Calu3 (cell line): ENCODE data around the gene PSAPL1. TPM values are rescaled to one million over a fixed set of nuclear protein-coding genes. Genes with fewer than 3 reads are reported as not detected.

Experiments used
- BruUV-seq: library from RNA; stranded (reverse); fragments of 400-500 nt; replicated peaks from 2 replicates; lab custom pipeline; 2021; lab: Mats Ljungman, UMichigan
- CTCF ChIA-PET: fragments of 300-600 bp; sonication (Branson Sonifier 250); formaldehyde crosslinking; loops from one replicate; lab custom pipeline; 2022; ENCODE audit warnings: antibody characterized with exemption; lab: Charles Lee
- DNase-seq: peaks from one replicate; pipeline ENCODE4 v3.0.0; 2022
- H3K27ac Mint-ChIP-seq: one replicate; pipeline ENCODE4 v1.8.0; 2022; ENCODE audit warnings: mixed read lengths; ENCODE audit not compliant: unreplicated experiment
- H3K27me3 Mint-ChIP-seq: one replicate; pipeline ENCODE4 v1.8.0; 2022; ENCODE audit warnings: mixed read lengths; ENCODE audit not compliant: unreplicated experiment
- H3K36me3 Mint-ChIP-seq: one replicate; pipeline ENCODE4 v1.8.0; 2022; ENCODE audit warnings: mild to moderate bottlenecking, moderate library complexity, mixed read lengths; ENCODE audit not compliant: insufficient read depth, unreplicated experiment
- H3K4me1 Mint-ChIP-seq: one replicate; pipeline ENCODE4 v1.8.0; 2022; ENCODE audit warnings: mild to moderate bottlenecking, low read depth, mixed read lengths; ENCODE audit not compliant: unreplicated experiment
- H3K4me3 Mint-ChIP-seq: one replicate; pipeline ENCODE4 v1.8.0; 2022; ENCODE audit warnings: mild to moderate bottlenecking, low read depth, moderate library complexity, mixed read lengths; ENCODE audit not compliant: unreplicated experiment
- H3K9me3 Mint-ChIP-seq: one replicate; pipeline ENCODE4 v1.8.0; 2022; ENCODE audit warnings: low read depth, mixed read lengths; ENCODE audit not compliant: unreplicated experiment
- intact Hi-C: fragments of 100-400 bp; cut with micrococcal nuclease; formaldehyde crosslinking; loops from one replicate; pipeline ENCODE4 v1.10.0; 2022; ENCODE audit not compliant: unreplicated experiment
- total RNA-seq: library from RNA; stranded (reverse); gene quantifications from 2 replicates; pipeline ENCODE4 v1.2.3, GENCODE V29; 2022
- TF ChIP-seq, protein P1 (sequence below): fragments of 200-600 bp; IDR thresholded peaks from one replicate; pipeline ENCODE4 v1.8.0; 2022; ENCODE audit warnings: antibody characterized with exemption; ENCODE audit not compliant: unreplicated experiment

Gene PSAPL1
- total RNA-seq, 1 experiment from 2014 or later: not detected

GRCh38 chr4:7465017-7465416, 30.3 kb upstream of the PSAPL1 start:
- no peaks in the 10 kb centered on the region for H3K4me1 Mint-ChIP-seq
- BruUV-seq: no TSS peak
- CTCF ChIA-PET: no interaction called here
- DNase-seq: no peak
- no peak overlapping the region for H3K27ac Mint-ChIP-seq
- no peak overlapping the region for H3K4me3 Mint-ChIP-seq
- intact Hi-C loops: no loop called here
- peaks cover 48% of the 10 kb centered on the region for H3K27me3 Mint-ChIP-seq
- H3K36me3 Mint-ChIP-seq: no peaks in the 10 kb centered on the region
- H3K9me3 Mint-ChIP-seq: no peaks in the 10 kb centered on the region
- TF ChIP-seq, protein P1, sequence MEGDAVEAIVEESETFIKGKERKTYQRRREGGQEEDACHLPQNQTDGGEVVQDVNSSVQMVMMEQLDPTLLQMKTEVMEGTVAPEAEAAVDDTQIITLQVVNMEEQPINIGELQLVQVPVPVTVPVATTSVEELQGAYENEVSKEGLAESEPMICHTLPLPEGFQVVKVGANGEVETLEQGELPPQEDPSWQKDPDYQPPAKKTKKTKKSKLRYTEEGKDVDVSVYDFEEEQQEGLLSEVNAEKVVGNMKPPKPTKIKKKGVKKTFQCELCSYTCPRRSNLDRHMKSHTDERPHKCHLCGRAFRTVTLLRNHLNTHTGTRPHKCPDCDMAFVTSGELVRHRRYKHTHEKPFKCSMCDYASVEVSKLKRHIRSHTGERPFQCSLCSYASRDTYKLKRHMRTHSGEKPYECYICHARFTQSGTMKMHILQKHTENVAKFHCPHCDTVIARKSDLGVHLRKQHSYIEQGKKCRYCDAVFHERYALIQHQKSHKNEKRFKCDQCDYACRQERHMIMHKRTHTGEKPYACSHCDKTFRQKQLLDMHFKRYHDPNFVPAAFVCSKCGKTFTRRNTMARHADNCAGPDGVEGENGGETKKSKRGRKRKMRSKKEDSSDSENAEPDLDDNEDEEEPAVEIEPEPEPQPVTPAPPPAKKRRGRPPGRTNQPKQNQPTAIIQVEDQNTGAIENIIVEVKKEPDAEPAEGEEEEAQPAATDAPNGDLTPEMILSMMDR: no peak

DNA sequence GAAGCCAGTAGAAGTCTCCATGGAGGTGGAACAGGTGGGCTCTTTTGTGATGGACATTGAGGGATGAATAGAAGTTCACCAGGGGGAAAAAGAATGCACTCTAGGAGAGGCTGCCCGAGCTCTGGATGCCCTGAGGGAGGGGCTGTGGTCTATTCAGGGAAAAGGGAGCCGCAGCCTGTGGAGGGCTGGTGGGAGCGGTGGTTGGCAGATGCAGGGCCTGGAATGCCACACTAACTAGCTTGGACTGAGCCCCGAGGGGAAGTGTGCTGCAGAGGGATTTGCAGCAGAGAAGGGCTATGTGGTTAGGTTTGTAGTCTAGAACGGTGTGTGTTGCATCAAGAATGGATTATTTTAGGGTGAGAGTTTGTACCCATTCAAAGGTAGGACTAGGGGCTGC, 29.5 kb upstream of the PSAPL1 start:
- Mint-ChIP-seq H3K4me3 (no peak overlapping the region), H3K9me3 (no peaks in the 10 kb centered on the region), H3K4me1 (no peaks in the 10 kb centered on the region), H3K27me3 (peaks cover 41% of the 10 kb centered on the region), H3K27ac (no peak overlapping the region), H3K36me3 (no peaks in the 10 kb centered on the region)
- intact Hi-C loops: loop anchor here (5.0 kb wide), 1 partner anchor 272 kb away; the partner anchor contains the start of gene SORCS2
- CTCF ChIA-PET: no interaction called here
- no TSS peak for BruUV-seq
- TF ChIP-seq, protein P1: no peak
- DNase-seq: no peak

DNA sequence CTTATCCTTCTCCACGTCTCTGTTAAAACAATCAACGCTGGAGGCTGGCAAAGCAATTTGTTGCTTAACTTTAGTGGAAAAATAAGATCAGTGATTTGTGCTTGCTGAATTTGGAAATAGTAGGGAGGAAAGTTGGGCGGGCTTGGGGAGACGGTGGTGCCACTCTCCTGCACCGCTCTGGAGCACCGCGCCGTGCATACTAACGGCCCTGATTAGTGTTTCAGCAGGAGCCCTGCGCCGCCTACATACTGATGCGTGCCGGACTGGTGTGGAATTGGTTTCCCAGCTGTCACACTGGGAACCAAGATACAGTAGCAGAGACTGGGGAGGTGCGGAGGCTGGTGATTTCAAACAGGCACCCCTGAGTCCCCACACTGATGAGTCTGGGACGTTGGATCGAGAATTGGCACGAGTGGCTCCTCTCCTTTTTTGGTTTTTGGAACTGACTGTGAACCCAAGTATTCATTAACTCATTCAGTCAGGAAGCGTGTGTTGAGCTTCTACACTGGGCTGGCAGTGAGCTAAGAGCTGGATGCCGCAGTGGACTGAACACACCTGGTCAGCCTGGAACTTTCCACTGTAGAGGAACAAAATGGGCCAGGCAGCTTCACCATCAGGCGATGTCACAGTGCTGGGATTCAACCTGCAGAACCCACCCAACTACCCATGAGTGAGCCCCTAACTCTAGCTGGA, 29.0 kb upstream of the PSAPL1 start:
- Mint-ChIP-seq H3K9me3 (no peaks in the 10 kb centered on the region), H3K27ac (no peak overlapping the region), H3K4me1 (no peaks in the 10 kb centered on the region), H3K4me3 (no peak overlapping the region), H3K36me3 (no peaks in the 10 kb centered on the region), H3K27me3 (peaks cover 35% of the 10 kb centered on the region)
- no peak for DNase-seq
- BruUV-seq: no TSS peak
- intact Hi-C loops: loop anchor here (5.0 kb wide), 1 partner anchor 271 kb away; the partner anchor contains the start of gene SORCS2
- CTCF ChIA-PET: no interaction called here
- TF ChIP-seq, protein P1: no peak

GRCh38 chr4:7462509-7462971, 27.8 kb upstream of the PSAPL1 start:
- Mint-ChIP-seq H3K4me3 (no peak overlapping the region), H3K4me1 (no peaks in the 10 kb centered on the region), H3K9me3 (no peaks in the 10 kb centered on the region), H3K27ac (no peak overlapping the region), H3K36me3 (no peaks in the 10 kb centered on the region), H3K27me3 (peaks cover 26% of the 10 kb centered on the region)
- intact Hi-C loops: loop anchor here (5.0 kb wide), 1 partner anchor 270 kb away; the partner anchor contains the start of gene SORCS2
- no TSS peak for BruUV-seq
- TF ChIP-seq, protein P1: no peak
- peak; percentile 55 for DNase-seq
- CTCF ChIA-PET: no interaction called here
